GM12878 (cell line): Measurements from ENCODE around the gene TGFB2. TPM values are rescaled to one million over a fixed set of nuclear protein-coding genes. Genes with fewer than 3 reads are reported as not detected.

Experiments used
- ATAC-seq: fragments of 200-7000 bp; cut with Tn5 transposase; 3 replicates; pipeline ENCODE4 v1.9.1; 2020; ENCODE audit warnings: mild to moderate bottlenecking, moderate library complexity
- BruUV-seq: library from RNA; stranded (reverse); fragments of 400-500 nt; replicated peaks from 2 replicates; lab custom pipeline; 2021; lab: Mats Ljungman, UMichigan
- CTCF ChIA-PET: fragments of 300-600 bp; sonication (Branson Sonifier 250); formaldehyde crosslinking; extraction: SDS; loops from one replicate; lab custom pipeline; 2021; ENCODE audit warnings: inconsistent platforms; lab: Yijun Ruan, JAX
- POLR2A ChIA-PET: fragments of 350-600 bp; formaldehyde crosslinking; extraction: SDS; loops from one replicate; lab custom pipeline; 2021; ENCODE audit warnings: inconsistent platforms; lab: Charles Lee
- RAD21 ChIA-PET: fragments of 300-600 bp; sonication (Branson Sonifier 250); formaldehyde crosslinking; loops from one replicate; lab custom pipeline; 2023; ENCODE audit warnings: antibody characterized with exemption; ENCODE audit not compliant: unreplicated experiment; lab: Charles Lee
- SMC1A ChIA-PET: fragments of 300-600 bp; sonication (Branson Sonifier 250); formaldehyde crosslinking; loops from one replicate; lab custom pipeline; 2023; ENCODE audit not compliant: unreplicated experiment, uncharacterized antibody; lab: Charles Lee
- DNase-seq: peaks from one replicate; pipeline ENCODE4 v3.0.0-alpha.2; 2011; ENCODE audit warnings: low read depth, low spot score
- FAIRE-seq: peaks from 3 replicates; lab custom pipeline; 2011; peaks lifted over from hg19 to GRCh38; lab: Jason Lieb, UNC
- H2AFZ ChIP-seq: 2 replicates; pipeline ENCODE4 v1.6.0; 2011; ENCODE audit warnings: low read depth, low read length, control low read depth; ENCODE audit not compliant: control insufficient read depth
- H3K27ac ChIP-seq: 2 replicates; pipeline ENCODE4 v1.5.1; 2011; ENCODE audit warnings: control low read depth; ENCODE audit not compliant: control insufficient read depth, insufficient read depth
- H3K27me3 ChIP-seq, 2 experiments: replicated peaks in 1 of 2; 2 replicates each; pipeline versions ENCODE4 v1.6.0 to v1.6.1; 2011; ENCODE audit warnings: low read length in 1 of 2; ENCODE audit not compliant: control insufficient read depth in 2 of 2, insufficient read depth in 2 of 2
- H3K36me3 ChIP-seq, 2 experiments: 2 replicates each; pipeline ENCODE4 v1.5.1; 2011; ENCODE audit warnings: low read length in 1 of 2; ENCODE audit not compliant: control insufficient read depth in 2 of 2, insufficient read depth in 2 of 2
- H3K4me1 ChIP-seq: 2 replicates; pipeline ENCODE4 v1.6.1; 2011; ENCODE audit warnings: mild to moderate bottlenecking, low read length, moderate library complexity, mixed read lengths; ENCODE audit not compliant: control insufficient read depth, insufficient read depth
- H3K4me2 ChIP-seq: 2 replicates; pipeline ENCODE4 v1.6.0; 2011; ENCODE audit warnings: control low read depth; ENCODE audit not compliant: control insufficient read depth, insufficient read depth
- H3K4me3 ChIP-seq: fragments of 200-600 bp; sonication (generic); 2 replicates; pipeline ENCODE4 v1.5.1; 2016
- H3K79me2 ChIP-seq: 2 replicates; pipeline ENCODE4 v1.6.0; 2011; ENCODE audit warnings: low read length; ENCODE audit not compliant: control insufficient read depth, insufficient read depth
- H3K9ac ChIP-seq: 2 replicates; pipeline ENCODE4 v1.8.0; 2011; ENCODE audit warnings: low read length, control low read depth, mixed read lengths; ENCODE audit not compliant: control insufficient read depth, insufficient read depth
- H3K9me3 ChIP-seq: replicated peaks from 3 replicates; pipeline ENCODE4 v1.5.1; 2011; ENCODE audit warnings: mild to moderate bottlenecking, low read length; ENCODE audit not compliant: control insufficient read depth, insufficient read depth
- H4K20me1 ChIP-seq: 2 replicates; pipeline ENCODE4 v1.6.0; 2011; ENCODE audit not compliant: control insufficient read depth, insufficient read depth
- CBFB ChIP-seq: IDR thresholded peaks from 2 replicates; pipeline ENCODE4 v1.6.1; 2016; ENCODE audit warnings: antibody characterized with exemption, low read depth
- CBX5 ChIP-seq: sonication (generic); IDR thresholded peaks from 2 replicates; pipeline ENCODE4 v1.6.1; 2016; ENCODE audit warnings: low read depth, moderate library complexity, mild to moderate bottlenecking, inconsistent platforms
- DPF2 ChIP-seq: fragments of 450-650 bp; IDR thresholded peaks from 2 replicates; pipeline ENCODE4 v1.6.1; 2017; ENCODE audit warnings: mild to moderate bottlenecking
- HCFC1 ChIP-seq: fragments of 150-350 bp; IDR thresholded peaks from 2 replicates; pipeline ENCODE4 v1.6.1; 2014; ENCODE audit warnings: low read length
- JUND ChIP-seq: IDR thresholded peaks from 2 replicates; pipeline ENCODE4 v1.6.1; 2012; ENCODE audit warnings: low read depth, mild to moderate bottlenecking, low read length, improper control_type of control experiment, moderate library complexity
- KLF5 ChIP-seq: fragments of 450-650 bp; IDR thresholded peaks from 2 replicates; pipeline ENCODE4 v1.6.1; 2014; ENCODE audit warnings: mild to moderate bottlenecking; ENCODE audit not compliant: partially characterized antibody
- MYC ChIP-seq: IDR thresholded peaks from 2 replicates; pipeline ENCODE4 v1.6.1; 2011; ENCODE audit warnings: mild to moderate bottlenecking, low read length, moderate library complexity, inconsistent platforms; ENCODE audit not compliant: insufficient read depth, insufficient replicate concordance, insufficient read length, severe bottlenecking
- RELA ChIP-seq: fragments of 450-650 bp; IDR thresholded peaks from 2 replicates; pipeline ENCODE4 v1.8.0; 2014; ENCODE audit warnings: borderline replicate concordance; ENCODE audit not compliant: partially characterized antibody
- SREBF1 ChIP-seq: IDR thresholded peaks from 2 replicates; pipeline ENCODE4 v1.6.1; 2012; ENCODE audit warnings: mild to moderate bottlenecking, low read length
- TAF1 ChIP-seq: IDR thresholded peaks from 2 replicates; pipeline ENCODE4 v1.6.1; 2011; ENCODE audit warnings: mild to moderate bottlenecking, low read depth, low read length, borderline replicate concordance
- ZZZ3 ChIP-seq: IDR thresholded peaks from 2 replicates; pipeline ENCODE4 v1.6.1; 2011; ENCODE audit warnings: low read depth; ENCODE audit not compliant: control insufficient read depth, insufficient read length
- whole genome bisulfite sequencing: methylation state at CpG from one replicate; pipeline ENCODE4 v1.1.6; 2016; ENCODE audit warnings: low lambda C conversion rate; ENCODE audit not compliant: insufficient replicate concordance, insufficient coverage; ENCODE audit errors: missing lambda C conversion rate; 5-methylcytosine and 5-hydroxymethylcytosine counted together
- in situ Hi-C: fragments of 300-500 bp; cut with MboI; formaldehyde crosslinking; loops from 9 replicates; pipeline ENCODE4 v1.14.3; 2018; ENCODE audit warnings: mixed read lengths
- intact Hi-C: fragments of 100-400 bp; cut with micrococcal nuclease; formaldehyde crosslinking; loops from one replicate; pipeline ENCODE4 v1.14.2; 2022; ENCODE audit not compliant: unreplicated experiment
- polyA plus RNA-seq, 11 experiments: library from polyadenylated mRNA; depleted of rRNA in 4 of 11; unstranded in 6 of 11; stranded (reverse) in 5 of 11; fragments of >200 nt; fragmentation: Nextera tagmentation in 4 of 11; fragmentation: Illumina TruSeq in 1 of 11; extraction: Ambion mirVana in 4 of 11; extraction: Trizol in 1 of 11; gene quantifications; 1 replicate in 1 of 11; 2 replicates in 10 of 11; pipeline versions ENCODE4 v1.2.1 to v1.2.3, GENCODE V29; 2011 to 2016; ENCODE audit warnings: inconsistent platforms in 2 of 11, missing spikeins in 2 of 11, low read depth in 1 of 11
- total RNA-seq, 4 experiments: library from RNA; depleted of rRNA in 3 of 4; stranded (reverse); fragments of >200 nt in 3 of 4; fragmentation: Illumina TruSeq in 1 of 4; extraction: Trizol in 1 of 4; gene quantifications; 2 replicates each; pipeline versions ENCODE4 v1.2.1 to v1.2.3, GENCODE V29; 2013 to 2021
- TF ChIP-seq, protein P1 (sequence below): IDR thresholded peaks from 2 replicates; pipeline ENCODE4 v1.6.1; 2011; ENCODE audit warnings: low read depth, mild to moderate bottlenecking, low read length, moderate library complexity, borderline replicate concordance; ENCODE audit errors: extremely low read depth
- TF ChIP-seq, protein P2 (sequence below): IDR thresholded peaks from 2 replicates; pipeline ENCODE4 v1.6.1; 2012; ENCODE audit warnings: low read depth, low read length, improper control_type of control experiment
- TF ChIP-seq, protein P3 (sequence below): IDR thresholded peaks from 2 replicates; pipeline ENCODE4 v1.6.1; 2011; ENCODE audit warnings: mild to moderate bottlenecking, low read depth, low read length, moderate library complexity; ENCODE audit not compliant: insufficient replicate concordance
- TF ChIP-seq, protein P4 (sequence below): fragments of 450-650 bp; IDR thresholded peaks from 2 replicates; pipeline ENCODE4 v1.6.1; 2018; ENCODE audit warnings: borderline replicate concordance, mild to moderate bottlenecking; ENCODE audit not compliant: partially characterized antibody
- TF ChIP-seq, protein P5 (sequence below): fragments of 450-650 bp; formaldehyde crosslinking; IDR thresholded peaks from 2 replicates; pipeline ENCODE4 v1.4.0; 2022; ENCODE audit warnings: mild to moderate bottlenecking, moderate library complexity

Gene TGFB2
- total and polyA plus RNA-seq, 10 of the 15 experiments (the other 5 are each of a cell fraction or from before 2014, with no cell fraction given): 0.03 to 0.11 (median 0.04) TPM; not detected in 6

- 81% methylated on average over 3 of the region's 3 CpGs for WGBS
- intact Hi-C loops: no loop called here
- in situ Hi-C loops: no loop called here
- no peaks in the 10 kb centered on the region for H3K9me3 ChIP-seq
- H3K27ac ChIP-seq: no peak overlapping the region
- H3K36me3 ChIP-seq: no peaks in the 10 kb centered on the region; a peak in 2 of 4 replicates
- no peaks in the 10 kb centered on the region for H3K79me2 ChIP-seq
- no peak overlapping the region for H2AFZ ChIP-seq
- CTCF ChIA-PET: interaction anchor here (1.2 to 2.4 kb wide), 5 partner anchors 8 to 188 kb away, joined by 3 to 8 read pairs (median 5); no protein-coding TSS in a partner anchor
- no peaks in the 10 kb centered on the region for H3K27me3 ChIP-seq
- DNase-seq (no peak), ATAC-seq (no peak), FAIRE-seq (no peak)
- RAD21 ChIA-PET: interaction anchor here (1.8 kb wide), 1 partner anchor 10 kb away, joined by 9 read pairs; no protein-coding TSS in a partner anchor
- no peak overlapping the region for H3K9ac ChIP-seq
- no TSS peak for BruUV-seq
- POLR2A ChIA-PET: interaction anchor here (0.7 kb wide), 1 partner anchor 1113 kb away, joined by 5 read pairs; no protein-coding TSS in a partner anchor
- H3K4me3 ChIP-seq: no peak overlapping the region
- no peaks in the 10 kb centered on the region for H4K20me1 ChIP-seq
- H3K4me1 ChIP-seq: no peaks in the 10 kb centered on the region
- no peak overlapping the region for H3K4me2 ChIP-seq
- SMC1A ChIA-PET: interaction anchor here (0.6 to 1.3 kb wide), 2 partner anchors 10 to 22 kb away, joined by 3 to 4 read pairs; no protein-coding TSS in a partner anchor
- TF ChIP-seq ZZZ3: no peak
- TF ChIP-seq JUND: no peak
- TF ChIP-seq, protein P1, sequence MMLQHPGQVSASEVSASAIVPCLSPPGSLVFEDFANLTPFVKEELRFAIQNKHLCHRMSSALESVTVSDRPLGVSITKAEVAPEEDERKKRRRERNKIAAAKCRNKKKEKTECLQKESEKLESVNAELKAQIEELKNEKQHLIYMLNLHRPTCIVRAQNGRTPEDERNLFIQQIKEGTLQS: no peak
- TF ChIP-seq SREBF1: no peak
- TF ChIP-seq, protein P2, sequence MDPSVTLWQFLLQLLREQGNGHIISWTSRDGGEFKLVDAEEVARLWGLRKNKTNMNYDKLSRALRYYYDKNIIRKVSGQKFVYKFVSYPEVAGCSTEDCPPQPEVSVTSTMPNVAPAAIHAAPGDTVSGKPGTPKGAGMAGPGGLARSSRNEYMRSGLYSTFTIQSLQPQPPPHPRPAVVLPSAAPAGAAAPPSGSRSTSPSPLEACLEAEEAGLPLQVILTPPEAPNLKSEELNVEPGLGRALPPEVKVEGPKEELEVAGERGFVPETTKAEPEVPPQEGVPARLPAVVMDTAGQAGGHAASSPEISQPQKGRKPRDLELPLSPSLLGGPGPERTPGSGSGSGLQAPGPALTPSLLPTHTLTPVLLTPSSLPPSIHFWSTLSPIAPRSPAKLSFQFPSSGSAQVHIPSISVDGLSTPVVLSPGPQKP: no peak
- no peak for TF ChIP-seq MYC
- TF ChIP-seq, protein P3, sequence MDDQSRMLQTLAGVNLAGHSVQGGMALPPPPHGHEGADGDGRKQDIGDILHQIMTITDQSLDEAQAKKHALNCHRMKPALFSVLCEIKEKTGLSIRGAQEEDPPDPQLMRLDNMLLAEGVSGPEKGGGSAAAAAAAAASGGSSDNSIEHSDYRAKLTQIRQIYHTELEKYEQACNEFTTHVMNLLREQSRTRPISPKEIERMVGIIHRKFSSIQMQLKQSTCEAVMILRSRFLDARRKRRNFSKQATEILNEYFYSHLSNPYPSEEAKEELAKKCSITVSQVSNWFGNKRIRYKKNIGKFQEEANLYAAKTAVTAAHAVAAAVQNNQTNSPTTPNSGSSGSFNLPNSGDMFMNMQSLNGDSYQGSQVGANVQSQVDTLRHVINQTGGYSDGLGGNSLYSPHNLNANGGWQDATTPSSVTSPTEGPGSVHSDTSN: no peak
- TF ChIP-seq, protein P4, sequence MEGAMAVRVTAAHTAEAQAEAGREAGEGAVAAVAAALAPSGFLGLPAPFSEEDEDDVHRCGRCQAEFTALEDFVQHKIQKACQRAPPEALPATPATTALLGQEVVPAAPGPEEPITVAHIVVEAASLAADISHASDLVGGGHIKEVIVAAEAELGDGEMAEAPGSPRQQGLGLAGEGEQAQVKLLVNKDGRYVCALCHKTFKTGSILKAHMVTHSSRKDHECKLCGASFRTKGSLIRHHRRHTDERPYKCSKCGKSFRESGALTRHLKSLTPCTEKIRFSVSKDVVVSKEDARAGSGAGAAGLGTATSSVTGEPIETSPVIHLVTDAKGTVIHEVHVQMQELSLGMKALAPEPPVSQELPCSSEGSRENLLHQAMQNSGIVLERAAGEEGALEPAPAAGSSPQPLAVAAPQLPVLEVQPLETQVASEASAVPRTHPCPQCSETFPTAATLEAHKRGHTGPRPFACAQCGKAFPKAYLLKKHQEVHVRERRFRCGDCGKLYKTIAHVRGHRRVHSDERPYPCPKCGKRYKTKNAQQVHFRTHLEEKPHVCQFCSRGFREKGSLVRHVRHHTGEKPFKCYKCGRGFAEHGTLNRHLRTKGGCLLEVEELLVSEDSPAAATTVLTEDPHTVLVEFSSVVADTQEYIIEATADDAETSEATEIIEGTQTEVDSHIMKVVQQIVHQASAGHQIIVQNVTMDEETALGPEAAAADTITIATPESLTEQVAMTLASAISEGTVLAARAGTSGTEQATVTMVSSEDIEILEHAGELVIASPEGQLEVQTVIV: no peak
- no peak for TF ChIP-seq RELA
- no peak for TF ChIP-seq CBX5
- TF ChIP-seq, protein P5, sequence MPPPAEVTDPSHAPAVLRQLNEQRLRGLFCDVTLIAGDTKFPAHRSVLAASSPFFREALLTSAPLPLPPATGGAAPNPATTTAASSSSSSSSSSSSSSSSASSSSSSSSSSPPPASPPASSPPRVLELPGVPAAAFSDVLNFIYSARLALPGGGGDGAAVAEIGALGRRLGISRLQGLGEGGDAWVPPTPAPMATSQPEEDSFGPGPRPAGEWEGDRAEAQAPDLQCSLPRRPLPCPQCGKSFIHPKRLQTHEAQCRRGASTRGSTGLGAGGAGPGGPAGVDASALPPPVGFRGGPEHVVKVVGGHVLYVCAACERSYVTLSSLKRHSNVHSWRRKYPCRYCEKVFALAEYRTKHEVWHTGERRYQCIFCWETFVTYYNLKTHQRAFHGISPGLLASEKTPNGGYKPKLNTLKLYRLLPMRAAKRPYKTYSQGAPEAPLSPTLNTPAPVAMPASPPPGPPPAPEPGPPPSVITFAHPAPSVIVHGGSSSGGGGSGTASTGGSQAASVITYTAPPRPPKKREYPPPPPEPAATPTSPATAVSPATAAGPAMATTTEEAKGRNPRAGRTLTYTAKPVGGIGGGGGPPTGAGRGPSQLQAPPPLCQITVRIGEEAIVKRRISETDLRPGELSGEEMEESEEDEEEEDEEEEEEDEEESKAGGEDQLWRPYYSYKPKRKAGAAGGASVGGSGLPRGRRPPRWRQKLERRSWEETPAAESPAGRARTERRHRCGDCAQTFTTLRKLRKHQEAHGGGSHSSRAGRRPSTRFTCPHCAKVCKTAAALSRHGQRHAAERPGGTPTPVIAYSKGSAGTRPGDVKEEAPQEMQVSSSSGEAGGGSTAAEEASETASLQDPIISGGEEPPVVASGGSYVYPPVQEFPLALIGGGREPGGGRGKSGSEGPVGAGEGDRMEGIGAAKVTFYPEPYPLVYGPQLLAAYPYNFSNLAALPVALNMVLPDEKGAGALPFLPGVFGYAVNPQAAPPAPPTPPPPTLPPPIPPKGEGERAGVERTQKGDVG: no peak
- TF ChIP-seq HCFC1: no peak
- no peak for TF ChIP-seq TAF1
- TF ChIP-seq CBFB: no peak
- no peak for TF ChIP-seq KLF5
- no peak for TF ChIP-seq DPF2
These were observed 16.4 kb upstream of the TGFB2 start for GRCh38 chr1:218328769-218329168.
